Loucy (cell line): ENCODE data around the gene MAP3K13.

Source experiments
- EZH2phosphoT487 ChIP-seq: fragments of 200-600 bp; IDR thresholded peaks from 2 replicates; pipeline ENCODE4 v1.6.1; 2018; ENCODE audit warnings: antibody characterized with exemption, mild to moderate bottlenecking, moderate library complexity, borderline replicate concordance
- TF ChIP-seq, protein P1 (sequence below): fragments of 200-600 bp; sonication (generic); conservative IDR thresholded peaks from 2 replicates; pipeline ENCODE4 v1.5.1; 2014; ENCODE audit warnings: mild to moderate bottlenecking, antibody characterized with exemption, low read length

GRCh38 chr3:185341616-185342458 is 21.1 kb upstream of the MAP3K13 start:
- TF ChIP-seq, protein P1, sequence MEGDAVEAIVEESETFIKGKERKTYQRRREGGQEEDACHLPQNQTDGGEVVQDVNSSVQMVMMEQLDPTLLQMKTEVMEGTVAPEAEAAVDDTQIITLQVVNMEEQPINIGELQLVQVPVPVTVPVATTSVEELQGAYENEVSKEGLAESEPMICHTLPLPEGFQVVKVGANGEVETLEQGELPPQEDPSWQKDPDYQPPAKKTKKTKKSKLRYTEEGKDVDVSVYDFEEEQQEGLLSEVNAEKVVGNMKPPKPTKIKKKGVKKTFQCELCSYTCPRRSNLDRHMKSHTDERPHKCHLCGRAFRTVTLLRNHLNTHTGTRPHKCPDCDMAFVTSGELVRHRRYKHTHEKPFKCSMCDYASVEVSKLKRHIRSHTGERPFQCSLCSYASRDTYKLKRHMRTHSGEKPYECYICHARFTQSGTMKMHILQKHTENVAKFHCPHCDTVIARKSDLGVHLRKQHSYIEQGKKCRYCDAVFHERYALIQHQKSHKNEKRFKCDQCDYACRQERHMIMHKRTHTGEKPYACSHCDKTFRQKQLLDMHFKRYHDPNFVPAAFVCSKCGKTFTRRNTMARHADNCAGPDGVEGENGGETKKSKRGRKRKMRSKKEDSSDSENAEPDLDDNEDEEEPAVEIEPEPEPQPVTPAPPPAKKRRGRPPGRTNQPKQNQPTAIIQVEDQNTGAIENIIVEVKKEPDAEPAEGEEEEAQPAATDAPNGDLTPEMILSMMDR = no peak
- TF ChIP-seq EZH2phosphoT487 = no peak
